ENCODE measurements around the gene ESRRA.

Gene ESRRA

GRCh38 chr11:64352099-64352994, 47.0 kb downstream of the ESRRA start:
- DNase-seq, result peak; percentile 69

- peak; percentile 72 for DNase-seq
Measured at GRCh38 chr11:64352995-64353714, 47.8 kb downstream of the ESRRA start.

GRCh38 chr11:64353715-64354506, 48.6 kb downstream of the ESRRA start:
- no peak for DNase-seq

GRCh38 chr11:64355078-64355940, 50.0 kb downstream of the ESRRA start:
- DNase-seq, result peak; percentile 63

- DNase-seq, result no peak
Measured at GRCh38 chr11:64356498-64357411, 51.4 kb downstream of the ESRRA start.

- DNase-seq, result no peak
Measured at GRCh38 chr11:64357446-64357845, 52.1 kb downstream of the ESRRA start.

- no peak for DNase-seq
Measured at GRCh38 chr11:64357904-64358535, 52.7 kb downstream of the ESRRA start.

- DNase-seq, result no peak
Measured at GRCh38 chr11:64358536-64358906, 53.2 kb downstream of the ESRRA start.

- DNase-seq, result peak; percentile 59
Measured at GRCh38 chr11:64358907-64359711, 53.8 kb downstream of the ESRRA start, which contains the start of gene RPS6KA4. Gene RPS6KA4 (plus strand): TSS chr11:64359162. CDS start chr11:64359236, 74 bp downstream.

- no peak for DNase-seq
Measured at GRCh38 chr11:64359712-64360445, 54.6 kb downstream of the ESRRA start.

- no peak for DNase-seq
Measured at GRCh38 chr11:64360448-64360921, 55.2 kb downstream of the ESRRA start.

GRCh38 chr11:64361659-64362058, 56.3 kb downstream of the ESRRA start:
- DNase-seq, result no peak

GRCh38 chr11:64362339-64362738, 57.0 kb downstream of the ESRRA start:
- no peak for DNase-seq

GRCh38 chr11:64364435-64364834, 59.1 kb downstream of the ESRRA start:
- DNase-seq, result no peak

GRCh38 chr11:64364911-64365310, 59.6 kb downstream of the ESRRA start:
- no peak for DNase-seq

Measured in NCI-H510A (cell line).